GM10266 (cell line): Measurements from ENCODE around the gene EXOC4.
A peak's percentile ranks its signal among the peaks of the same experiment; 100 is the strongest.
"Not testable (repeated sequence)": the region's sequence is repeated elsewhere in the genome, so short reads cannot be mapped to it uniquely, and the experiment has no call there.

ENCODE experiments used
- DNase-seq: peaks from one replicate; pipeline ENCODE4 v3.0.0; 2012; ENCODE audit errors: extremely low spot score
- CTCF ChIP-seq: IDR thresholded peaks from 2 replicates; pipeline ENCODE4 v1.5.1; 2012; ENCODE audit warnings: mild to moderate bottlenecking, low read depth; ENCODE audit not compliant: control insufficient read depth, insufficient read depth; ENCODE audit errors: missing control alignments

Gene EXOC4

GRCh38 chr7:133778472-133778871 is 525.6 kb downstream of the EXOC4 start:
- DNase-seq, result peak; percentile 15
- no peak for TF ChIP-seq CTCF

- DNase-seq, result not testable (repeated sequence)
Measured at GRCh38 chr7:133779538-133779937, 526.7 kb downstream of the EXOC4 start.

GRCh38 chr7:133780912-133781311 is 528.0 kb downstream of the EXOC4 start:
- TF ChIP-seq CTCF, result no peak
- no peak for DNase-seq

- no peak for DNase-seq
- no peak for TF ChIP-seq CTCF
Measured at GRCh38 chr7:133781486-133782090, 528.7 kb downstream of the EXOC4 start.

- DNase-seq, result no peak
- TF ChIP-seq CTCF, result no peak
Measured at GRCh38 chr7:133782470-133782869, 529.6 kb downstream of the EXOC4 start.

GRCh38 chr7:133783276-133783675 is 530.4 kb downstream of the EXOC4 start:
- no peak for DNase-seq

GRCh38 chr7:133784486-133785001 is 531.7 kb downstream of the EXOC4 start:
- no peak for TF ChIP-seq CTCF
- no peak for DNase-seq

More at GRCh38 chr7:133783276-133783675, 530.4 kb downstream of the EXOC4 start:
- no peak for TF ChIP-seq CTCF
